GM15510 (cell line): Measurements from ENCODE around the gene USP8.

Source experiments
- POLR2A ChIP-seq: IDR thresholded peaks from 3 replicates; pipeline ENCODE4 v1.6.1; 2011; ENCODE audit warnings: borderline replicate concordance; ENCODE audit not compliant: insufficient read length; ENCODE audit errors: extremely low read depth

The USP8 gene

DNA sequence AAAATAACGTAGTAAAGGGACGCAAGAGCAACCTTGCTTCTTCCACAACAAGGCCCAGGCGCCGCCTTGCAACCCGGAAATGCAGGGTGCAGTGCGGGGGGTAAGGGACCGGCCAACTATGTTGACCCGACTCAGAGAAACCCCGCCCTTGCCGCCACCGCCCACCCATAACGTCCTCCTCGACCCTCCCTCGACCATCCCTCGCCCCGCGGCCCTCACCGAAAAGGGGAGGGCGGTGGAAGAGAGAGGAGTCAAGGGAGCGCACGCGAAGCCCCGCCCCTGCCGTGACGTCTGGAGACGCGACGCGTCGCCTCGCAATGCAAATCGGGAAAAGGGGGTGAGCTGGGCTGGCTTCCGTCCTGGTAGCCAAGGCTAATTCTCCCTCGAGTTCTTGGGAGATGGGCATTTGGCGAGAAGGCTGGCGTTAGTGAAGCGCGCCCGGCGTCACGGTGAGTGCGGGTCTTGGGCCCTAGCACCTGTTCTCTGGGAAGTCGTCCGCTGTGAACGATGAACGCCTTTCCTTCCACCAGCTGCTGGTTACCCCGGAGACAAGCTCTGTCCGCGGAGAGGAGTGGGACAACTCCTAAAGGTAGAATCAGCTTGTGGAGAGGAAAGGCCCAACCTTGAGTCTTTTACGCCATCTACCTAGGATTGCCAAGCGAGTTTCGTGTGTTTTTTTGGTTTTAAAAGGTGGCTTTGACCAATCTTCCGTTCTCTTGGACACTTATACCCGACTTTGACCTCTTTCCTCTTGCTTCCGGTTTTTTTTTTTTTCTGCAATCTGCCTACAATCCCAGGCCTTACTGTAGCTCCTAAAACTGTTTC, at the start of gene USP8:
Gene USP8, plus strand, starts transcription at position 340 of the 825 bp plus-strand sequence. CDS start 14,669 bp downstream, outside the sequence.
- peak; percentile 84 for TF ChIP-seq POLR2A

- TF ChIP-seq POLR2A: no peak
Measured at GRCh38 chr15:50377867-50378751, 46.1 kb upstream of the USP8 start.

- TF ChIP-seq POLR2A: no peak
Measured at GRCh38 chr15:50378776-50379175, 45.4 kb upstream of the USP8 start.

- no peak for TF ChIP-seq POLR2A
Measured at GRCh38 chr15:50380089-50380488, 44.1 kb upstream of the USP8 start.

- no peak for TF ChIP-seq POLR2A
Measured at GRCh38 chr15:50381438-50381837, 42.8 kb upstream of the USP8 start.

GRCh38 chr15:50390554-50391264, 33.5 kb upstream of the USP8 start:
- no peak for TF ChIP-seq POLR2A

GRCh38 chr15:50411870-50412269, 12.3 kb upstream of the USP8 start:
- TF ChIP-seq POLR2A: no peak

- TF ChIP-seq POLR2A: no peak
Measured at GRCh38 chr15:50414624-50415023, 9.6 kb upstream of the USP8 start.

GRCh38 chr15:50415752-50416404, 8.3 kb upstream of the USP8 start:
- no peak for TF ChIP-seq POLR2A

GRCh38 chr15:50416890-50417289, 7.3 kb upstream of the USP8 start:
- TF ChIP-seq POLR2A: no peak

DNA sequence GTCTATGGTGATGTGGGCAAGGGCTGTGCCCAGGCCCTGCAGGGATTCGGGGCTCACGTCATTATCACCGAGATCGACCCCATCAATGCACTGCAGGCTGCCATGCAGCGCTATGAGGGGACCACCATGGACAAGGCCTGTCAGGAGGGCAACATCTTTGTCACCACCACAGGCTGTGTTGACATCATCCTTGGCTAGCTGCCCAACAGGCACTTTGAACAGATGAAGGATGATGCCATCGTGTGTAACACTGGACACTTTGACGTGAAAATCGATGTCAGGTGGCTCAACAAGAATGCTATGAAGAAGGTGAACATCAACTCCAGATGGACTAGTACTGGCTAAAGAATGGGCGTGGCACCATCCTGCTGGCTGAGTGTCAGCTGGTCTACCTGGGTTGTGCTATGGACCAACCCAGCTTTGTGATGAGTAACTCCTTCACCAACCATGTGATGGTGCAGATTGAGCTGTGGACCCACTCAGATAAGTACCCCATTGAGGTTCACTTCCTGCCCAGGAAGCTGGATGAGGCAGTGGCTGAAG, 6.1 kb upstream of the USP8 start:
- no peak for TF ChIP-seq POLR2A

GRCh38 chr15:50425219-50425618, 1.0 kb downstream of the USP8 start:
- TF ChIP-seq POLR2A: no peak

GRCh38 chr15:50426428-50426827, 2.2 kb downstream of the USP8 start:
- no peak for TF ChIP-seq POLR2A

DNA sequence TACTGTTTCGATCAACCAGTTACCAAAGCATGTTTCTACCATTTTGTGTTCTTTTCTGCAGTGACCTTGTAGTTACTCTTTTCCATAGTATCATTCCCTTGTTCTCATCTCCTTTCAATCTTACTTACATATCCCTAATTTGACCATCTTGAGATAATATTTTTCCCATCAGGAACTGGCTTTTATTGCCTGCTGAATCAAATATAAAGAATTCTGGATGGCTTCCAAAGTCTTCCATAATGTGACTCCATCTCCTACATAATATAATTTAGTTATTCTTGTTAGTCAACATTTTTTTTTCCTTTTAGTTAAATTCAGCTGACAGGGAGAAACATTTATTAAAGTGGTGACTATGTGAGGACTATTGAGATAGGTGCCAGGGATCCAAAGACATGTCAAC, 7.0 kb downstream of the USP8 start:
- no peak for TF ChIP-seq POLR2A
